OCI-LY7 (cell line): ENCODE data around the gene PAK5.

Experiments used
- EZH2phosphoT487 ChIP-seq: fragments of 200-600 bp; sonication (generic); IDR thresholded peaks from 2 replicates; pipeline ENCODE4 v1.6.1; 2018; ENCODE audit warnings: low read depth, borderline replicate concordance, mild to moderate bottlenecking, mixed run types, antibody characterized with exemption, low read length, moderate library complexity, mixed read lengths
- TF ChIP-seq, protein P1 (sequence below): fragments of 200-600 bp; sonication (generic); conservative IDR thresholded peaks from 2 replicates; pipeline ENCODE4 v1.5.1; 2014; ENCODE audit warnings: mild to moderate bottlenecking, antibody characterized with exemption, low read length, moderate library complexity, mixed read lengths

- TF ChIP-seq, protein P1, sequence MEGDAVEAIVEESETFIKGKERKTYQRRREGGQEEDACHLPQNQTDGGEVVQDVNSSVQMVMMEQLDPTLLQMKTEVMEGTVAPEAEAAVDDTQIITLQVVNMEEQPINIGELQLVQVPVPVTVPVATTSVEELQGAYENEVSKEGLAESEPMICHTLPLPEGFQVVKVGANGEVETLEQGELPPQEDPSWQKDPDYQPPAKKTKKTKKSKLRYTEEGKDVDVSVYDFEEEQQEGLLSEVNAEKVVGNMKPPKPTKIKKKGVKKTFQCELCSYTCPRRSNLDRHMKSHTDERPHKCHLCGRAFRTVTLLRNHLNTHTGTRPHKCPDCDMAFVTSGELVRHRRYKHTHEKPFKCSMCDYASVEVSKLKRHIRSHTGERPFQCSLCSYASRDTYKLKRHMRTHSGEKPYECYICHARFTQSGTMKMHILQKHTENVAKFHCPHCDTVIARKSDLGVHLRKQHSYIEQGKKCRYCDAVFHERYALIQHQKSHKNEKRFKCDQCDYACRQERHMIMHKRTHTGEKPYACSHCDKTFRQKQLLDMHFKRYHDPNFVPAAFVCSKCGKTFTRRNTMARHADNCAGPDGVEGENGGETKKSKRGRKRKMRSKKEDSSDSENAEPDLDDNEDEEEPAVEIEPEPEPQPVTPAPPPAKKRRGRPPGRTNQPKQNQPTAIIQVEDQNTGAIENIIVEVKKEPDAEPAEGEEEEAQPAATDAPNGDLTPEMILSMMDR: no peak
- TF ChIP-seq EZH2phosphoT487: no peak
Observed at GRCh38 chr20:9635750-9636149, 203.1 kb downstream of the PAK5 start.
